Stimulated activated CD4-positive, alpha-beta T cell treated with anti-CD3 and anti-CD28 coated beads, TNF-alpha, amount 100 ng/mL, for 48 hours (primary cell): Measurements from ENCODE around the gene CADPS.
A peak's percentile ranks its signal among the peaks of the same experiment; 100 is the strongest.

Experiments
- DNase-seq, 3 donors: peaks; one replicate each; pipeline ENCODE4 v3.0.0-alpha.2; 2020; ENCODE audit warnings: low read depth in 3 of 3

The CADPS gene

DNA sequence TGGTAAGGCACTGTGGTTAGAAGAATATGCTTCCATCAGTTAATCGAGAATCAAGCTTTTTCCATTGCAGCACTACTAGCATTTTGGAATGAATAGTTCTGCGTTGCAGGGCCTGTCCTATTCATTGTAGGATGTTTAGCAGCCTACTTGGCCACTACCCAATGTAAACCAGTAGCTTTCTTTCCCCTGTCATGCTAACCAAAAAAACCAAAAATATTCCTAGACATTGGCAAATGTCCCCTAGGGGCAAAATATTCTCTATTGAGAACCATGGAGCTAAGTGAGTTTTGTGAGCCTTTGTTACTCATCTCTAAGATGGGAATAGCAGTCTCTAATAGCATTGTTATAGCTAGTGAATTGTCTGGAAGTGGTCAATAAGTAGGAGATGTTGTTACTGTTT lies 187.2 kb downstream of the CADPS start:
- no peak for DNase-seq

GRCh38 chr3:62686503-62687294 lies 188.5 kb downstream of the CADPS start:
- no peak for DNase-seq

GRCh38 chr3:62682826-62683225 lies 192.4 kb downstream of the CADPS start:
- no peak for DNase-seq

DNA sequence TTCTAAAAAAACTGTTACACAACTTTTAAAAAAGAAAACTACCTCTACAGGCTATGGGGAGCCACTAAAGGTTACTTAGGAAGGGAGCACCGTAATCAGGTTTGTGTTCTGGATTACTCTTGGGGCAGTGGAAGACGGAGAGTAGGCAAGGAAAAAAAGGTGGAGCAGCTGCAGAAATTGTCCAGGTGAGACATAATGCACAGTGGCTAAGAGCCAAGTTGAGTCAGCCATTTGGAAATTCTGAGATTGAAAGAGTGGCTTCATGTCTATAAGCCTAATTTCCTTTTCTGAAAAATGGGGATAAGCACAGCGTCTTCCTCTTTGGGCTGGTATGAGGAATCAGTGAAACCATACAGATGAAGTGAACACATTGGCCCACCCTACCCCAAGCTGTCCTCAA lies 195.2 kb downstream of the CADPS start:
- DNase-seq: no peak

GRCh38 chr3:62678841-62679240 lies 196.4 kb downstream of the CADPS start:
- DNase-seq: no peak

DNA sequence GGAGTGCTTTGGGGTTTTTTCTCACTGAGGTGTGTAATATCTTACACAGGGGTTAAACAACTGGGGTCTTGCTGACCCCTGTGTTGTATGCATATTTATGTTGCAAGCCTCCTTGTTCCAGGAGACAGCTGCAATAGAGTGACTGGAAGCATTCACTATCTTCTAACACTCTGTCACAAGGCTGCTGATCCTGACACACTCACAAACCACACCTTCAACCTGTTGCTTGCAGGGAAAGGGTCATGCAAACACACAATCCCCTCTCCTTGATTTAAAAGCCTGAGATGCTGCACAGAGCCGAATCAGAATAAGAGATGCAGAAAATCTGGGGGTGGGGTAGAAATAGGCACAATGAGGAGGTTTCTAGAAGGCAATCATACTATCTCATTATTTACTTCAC lies 197.3 kb downstream of the CADPS start:
- no peak for DNase-seq

- no peak for DNase-seq
These were observed 198.4 kb downstream of the CADPS start for GRCh38 chr3:62676689-62677271.

DNA sequence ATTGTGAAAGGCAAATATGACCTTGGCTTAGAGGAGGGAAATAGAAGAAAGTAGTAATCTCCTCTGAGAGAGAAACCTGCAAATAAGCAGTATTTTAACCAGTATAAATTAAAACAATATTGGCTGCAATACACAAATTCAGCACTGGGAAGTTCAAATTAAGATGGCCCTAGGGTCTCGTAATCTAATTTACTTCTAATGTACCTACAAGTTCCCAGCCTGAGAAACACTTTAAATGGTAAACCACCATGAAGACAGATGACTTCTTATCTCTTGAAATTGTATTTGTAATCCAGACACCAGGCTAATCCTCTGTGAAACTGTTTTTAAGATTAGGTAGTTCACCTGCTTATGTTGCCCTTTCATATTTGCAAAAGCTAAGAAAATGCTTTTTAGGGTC lies 199.7 kb downstream of the CADPS start:
- no peak for DNase-seq

DNA sequence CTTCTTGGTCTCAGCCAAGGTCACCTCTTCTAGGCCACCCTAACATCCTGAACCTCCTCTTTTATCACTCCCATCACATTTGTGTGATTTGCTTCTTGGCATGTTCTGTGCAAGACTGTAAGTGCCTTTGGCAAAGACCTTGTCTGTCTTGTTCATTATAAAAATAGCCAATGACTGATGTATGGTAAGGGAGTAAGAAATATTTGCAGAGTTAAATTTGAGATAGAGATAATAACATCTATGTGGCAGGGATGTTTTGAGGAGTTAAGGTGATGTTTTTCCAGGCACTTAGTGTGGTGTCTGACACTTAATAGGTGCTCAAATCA lies 202.3 kb downstream of the CADPS start:
- no peak for DNase-seq

DNA sequence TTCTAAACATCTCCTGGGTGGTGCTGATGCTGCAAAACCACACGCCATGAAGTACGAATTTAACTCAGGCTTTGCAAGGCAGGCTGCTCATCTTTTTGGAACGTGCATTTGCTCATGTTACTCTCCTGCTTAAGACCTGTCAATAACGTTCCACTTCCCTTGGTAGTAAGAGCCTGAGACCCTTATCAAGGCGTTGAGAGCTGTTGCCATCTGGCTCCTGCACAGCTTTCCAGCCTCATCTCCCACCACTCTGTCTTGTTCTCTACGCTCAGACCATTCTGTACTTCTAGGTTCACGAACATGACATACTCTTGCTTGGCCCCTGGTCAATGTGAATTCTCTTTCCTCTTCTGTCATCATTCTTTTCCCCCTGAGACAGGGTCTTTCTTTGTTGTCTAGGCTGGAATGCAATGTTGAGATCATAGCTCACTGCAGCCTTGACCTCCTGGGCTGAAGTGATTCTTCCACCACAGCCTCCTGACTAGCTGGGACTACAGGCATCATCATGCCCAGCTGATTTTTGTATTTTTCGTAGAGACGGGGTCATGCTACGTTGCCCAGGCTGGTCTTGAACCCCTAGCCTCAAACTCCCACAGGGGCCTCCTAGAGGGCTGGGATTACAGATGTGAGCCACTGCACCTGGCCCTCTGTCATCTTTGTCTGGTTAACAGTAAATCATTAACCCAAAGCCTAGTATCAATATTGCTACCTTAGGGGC lies 202.8 kb downstream of the CADPS start:
- no peak for DNase-seq

DNA sequence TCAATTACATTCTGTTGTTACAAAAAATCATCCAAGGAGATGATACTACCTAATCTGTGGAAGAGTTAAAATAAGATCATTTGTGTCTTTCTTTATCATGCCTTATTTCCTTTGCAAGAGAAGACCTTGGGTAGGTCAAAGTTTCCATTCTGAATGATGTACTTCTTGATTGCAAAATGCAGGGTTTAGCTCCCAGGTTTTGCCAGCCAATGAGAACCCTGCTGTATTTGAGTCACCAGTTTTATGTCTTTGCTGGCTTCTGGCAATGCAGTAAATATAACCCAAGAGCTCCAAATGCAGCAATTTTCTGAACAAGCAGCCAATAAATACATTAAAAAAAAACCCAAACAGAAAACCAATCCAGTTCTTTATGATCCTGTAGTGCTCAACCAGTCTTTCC lies 204.9 kb downstream of the CADPS start:
- no peak for DNase-seq

DNA sequence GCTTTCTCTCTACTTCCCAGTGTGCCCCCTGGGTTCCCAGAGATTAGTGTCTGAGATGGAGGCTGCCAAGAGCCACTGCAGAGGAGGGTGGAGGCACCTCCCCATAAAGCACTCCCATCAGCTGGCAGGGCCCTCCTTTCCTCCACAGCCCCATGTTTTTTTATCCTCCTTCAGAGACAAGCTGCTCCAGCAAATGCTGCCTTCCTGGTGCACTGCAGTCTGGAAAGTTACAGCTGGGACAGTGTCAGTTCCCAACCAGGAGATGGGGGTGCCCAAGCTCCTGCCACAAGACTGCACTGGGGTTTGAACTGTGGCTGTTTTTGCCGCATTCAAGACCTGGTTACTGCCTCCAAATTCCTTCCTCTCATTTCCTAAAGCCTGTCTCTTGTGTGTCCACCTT lies 206.1 kb downstream of the CADPS start:
- no peak for DNase-seq

DNA sequence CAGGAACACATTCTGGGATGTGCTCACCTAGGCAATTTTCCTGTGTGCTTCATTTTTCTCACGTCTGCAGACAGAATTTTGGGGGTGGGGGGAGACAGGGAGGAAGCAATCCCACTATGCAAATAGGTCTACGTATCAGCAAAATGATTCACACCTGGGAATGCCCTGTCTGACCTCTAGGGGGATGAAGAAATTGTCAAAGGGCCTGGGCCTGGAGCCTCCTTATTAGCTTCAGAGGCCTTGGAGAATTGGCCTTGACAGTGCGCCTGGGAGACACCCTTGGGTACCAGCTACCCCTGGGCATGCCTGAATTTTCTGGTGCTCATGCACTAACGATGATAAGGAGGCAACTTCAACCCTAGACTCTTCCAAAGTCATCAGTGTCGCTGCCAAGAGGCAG lies 207.5 kb downstream of the CADPS start:
- no peak for DNase-seq

- peak in 2 of 3 donors; percentile 5 to 14 for DNase-seq
These were observed 209.4 kb downstream of the CADPS start for GRCh38 chr3:62665627-62666437.

- no peak for DNase-seq
These were observed 212.5 kb downstream of the CADPS start for GRCh38 chr3:62662677-62663076.

DNA sequence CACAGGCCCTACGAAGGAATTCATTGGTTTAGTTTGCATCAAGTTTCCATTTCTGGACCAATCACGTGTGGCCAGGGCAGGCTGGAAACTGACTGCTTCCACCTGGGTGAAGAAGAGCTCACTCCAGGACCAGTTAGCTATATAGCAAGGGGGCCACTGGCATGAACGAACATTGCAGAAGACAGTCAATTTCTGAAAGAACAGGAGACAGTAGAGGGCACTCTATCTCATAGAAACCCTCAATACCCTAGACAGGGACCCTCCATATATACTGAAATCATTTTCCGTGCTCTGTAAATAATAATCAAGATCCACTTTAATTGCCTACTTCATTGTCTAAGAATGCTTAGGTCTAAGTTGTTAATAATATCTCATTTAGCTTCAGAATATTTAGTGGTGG lies 215.6 kb downstream of the CADPS start:
- no peak for DNase-seq

DNA sequence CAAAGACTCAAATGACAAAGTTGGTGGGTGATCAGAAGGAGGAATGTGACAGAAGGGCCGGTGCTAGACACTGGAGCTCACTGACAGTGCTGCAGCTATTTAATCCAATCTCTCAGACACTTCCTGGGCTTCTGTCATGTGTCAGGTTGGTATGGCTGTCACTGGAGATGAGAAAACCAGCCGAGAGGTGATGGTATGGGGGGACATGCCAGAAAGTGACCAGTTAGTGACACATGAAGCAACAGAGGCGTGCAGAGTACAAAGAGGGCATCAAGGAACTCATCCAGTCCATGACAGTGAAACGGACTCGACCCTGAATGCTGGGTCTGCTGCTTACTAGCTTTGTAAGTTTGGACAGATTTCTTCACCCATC lies 219.5 kb downstream of the CADPS start:
- no peak for DNase-seq

- DNase-seq: no peak
These were observed 220.0 kb downstream of the CADPS start for GRCh38 chr3:62655056-62655690.

- no peak for DNase-seq
These were observed 221.4 kb downstream of the CADPS start for GRCh38 chr3:62653796-62654195.

DNA sequence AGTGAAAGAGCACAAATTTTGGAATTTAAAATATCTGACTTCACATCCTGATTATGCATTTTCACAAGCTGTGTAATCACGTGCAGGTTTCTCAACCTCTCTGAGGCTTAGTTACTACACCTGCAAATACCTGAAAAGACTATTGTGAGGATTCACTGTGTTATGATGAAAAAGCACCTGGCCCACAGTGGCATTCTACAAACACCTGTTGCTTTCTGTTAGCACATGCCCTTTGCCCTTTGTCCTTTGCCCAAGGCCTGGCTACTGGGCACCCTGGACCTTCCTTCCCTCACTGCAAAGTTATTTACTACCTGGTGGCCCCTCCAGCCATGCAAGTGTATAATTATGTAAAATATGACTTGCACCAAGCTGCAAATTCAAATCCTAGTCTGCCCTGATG lies 227.5 kb downstream of the CADPS start:
- DNase-seq: no peak

DNA sequence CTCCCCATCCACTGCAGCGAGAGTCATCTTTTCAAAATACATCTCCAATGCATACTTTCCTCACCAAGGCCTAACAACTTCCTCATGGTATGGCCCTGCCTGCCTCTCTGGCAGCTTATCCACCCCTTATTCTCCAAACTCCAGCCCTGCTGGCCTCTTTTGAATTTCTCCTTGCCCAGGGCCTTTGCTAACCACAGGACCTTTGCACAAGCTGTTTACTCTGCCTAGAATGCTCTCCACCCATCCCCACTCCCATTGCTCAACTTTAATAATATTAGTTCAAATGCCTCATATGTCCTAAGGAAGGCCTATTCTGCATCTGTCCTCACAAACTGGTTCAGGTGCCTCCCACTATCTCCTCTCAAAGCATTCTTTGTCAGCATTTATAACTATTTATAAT lies 230.7 kb downstream of the CADPS start:
- no peak for DNase-seq

DNA sequence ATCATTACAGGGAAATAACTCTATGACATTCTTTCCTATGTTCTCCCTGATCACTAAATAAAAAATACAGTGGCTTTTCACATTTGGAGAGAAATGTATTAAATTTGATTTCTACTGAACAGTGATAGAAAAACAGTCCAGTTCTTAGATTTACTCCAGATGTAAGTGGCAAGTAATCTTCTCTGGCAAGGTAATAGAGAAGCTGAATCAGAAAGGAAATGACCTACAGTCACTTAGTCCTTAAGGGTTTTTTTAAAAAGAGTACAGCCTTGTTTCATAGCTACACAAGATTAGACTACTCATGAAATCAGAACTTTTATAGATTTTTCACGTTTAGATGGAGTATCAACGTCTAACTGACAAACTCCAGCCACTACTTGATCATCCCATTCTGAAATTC lies 236.9 kb downstream of the CADPS start:
- no peak for DNase-seq
